DND-41 (cell line): ENCODE results near the gene KIAA0753.

ENCODE experiments used
- EZH2 ChIP-seq: IDR thresholded peaks from 3 replicates; pipeline ENCODE4 v1.6.1; 2012; ENCODE audit warnings: borderline replicate concordance, low read depth, mild to moderate bottlenecking, moderate library complexity, low read length, inconsistent platforms; ENCODE audit not compliant: severe bottlenecking
- TF ChIP-seq, protein P1 (sequence below): IDR thresholded peaks from 2 replicates; pipeline ENCODE4 v1.5.1; 2012; ENCODE audit warnings: borderline replicate concordance, low read length, moderate library complexity, mild to moderate bottlenecking; ENCODE audit not compliant: poor library complexity, severe bottlenecking; ENCODE audit errors: extremely low read depth

DNA sequence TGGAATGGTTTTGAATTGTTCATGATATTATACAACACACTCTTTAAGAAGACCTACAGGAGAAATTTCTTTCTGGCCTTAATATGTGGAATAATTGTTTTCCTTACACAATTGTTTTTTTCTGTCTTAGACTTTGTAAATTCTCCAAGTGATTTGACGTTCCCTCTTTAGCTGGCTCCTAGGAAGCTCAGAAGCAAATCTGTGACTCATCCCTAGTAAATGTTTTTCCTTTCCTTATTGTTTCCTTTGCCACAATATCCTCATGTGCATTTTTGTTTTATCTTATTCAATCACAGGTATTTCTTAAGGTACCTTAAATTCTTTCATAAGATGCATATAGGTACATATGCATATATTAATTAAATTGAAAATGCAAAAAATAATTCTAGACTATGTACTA, 13.5 kb downstream of the KIAA0753 start:
- TF ChIP-seq, protein P1, sequence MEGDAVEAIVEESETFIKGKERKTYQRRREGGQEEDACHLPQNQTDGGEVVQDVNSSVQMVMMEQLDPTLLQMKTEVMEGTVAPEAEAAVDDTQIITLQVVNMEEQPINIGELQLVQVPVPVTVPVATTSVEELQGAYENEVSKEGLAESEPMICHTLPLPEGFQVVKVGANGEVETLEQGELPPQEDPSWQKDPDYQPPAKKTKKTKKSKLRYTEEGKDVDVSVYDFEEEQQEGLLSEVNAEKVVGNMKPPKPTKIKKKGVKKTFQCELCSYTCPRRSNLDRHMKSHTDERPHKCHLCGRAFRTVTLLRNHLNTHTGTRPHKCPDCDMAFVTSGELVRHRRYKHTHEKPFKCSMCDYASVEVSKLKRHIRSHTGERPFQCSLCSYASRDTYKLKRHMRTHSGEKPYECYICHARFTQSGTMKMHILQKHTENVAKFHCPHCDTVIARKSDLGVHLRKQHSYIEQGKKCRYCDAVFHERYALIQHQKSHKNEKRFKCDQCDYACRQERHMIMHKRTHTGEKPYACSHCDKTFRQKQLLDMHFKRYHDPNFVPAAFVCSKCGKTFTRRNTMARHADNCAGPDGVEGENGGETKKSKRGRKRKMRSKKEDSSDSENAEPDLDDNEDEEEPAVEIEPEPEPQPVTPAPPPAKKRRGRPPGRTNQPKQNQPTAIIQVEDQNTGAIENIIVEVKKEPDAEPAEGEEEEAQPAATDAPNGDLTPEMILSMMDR = no peak
- no peak for TF ChIP-seq EZH2
